Measurements from ENCODE around the gene DEAF1. TPM values are rescaled to one million over a fixed set of nuclear protein-coding genes. Genes with fewer than 3 reads are reported as not detected.

The DEAF1 gene
- total and polyA plus RNA-seq, 2 donors (not counting 1 experiment from before 2014, with no cell fraction given): 9.7 to 38.3 TPM

DNA sequence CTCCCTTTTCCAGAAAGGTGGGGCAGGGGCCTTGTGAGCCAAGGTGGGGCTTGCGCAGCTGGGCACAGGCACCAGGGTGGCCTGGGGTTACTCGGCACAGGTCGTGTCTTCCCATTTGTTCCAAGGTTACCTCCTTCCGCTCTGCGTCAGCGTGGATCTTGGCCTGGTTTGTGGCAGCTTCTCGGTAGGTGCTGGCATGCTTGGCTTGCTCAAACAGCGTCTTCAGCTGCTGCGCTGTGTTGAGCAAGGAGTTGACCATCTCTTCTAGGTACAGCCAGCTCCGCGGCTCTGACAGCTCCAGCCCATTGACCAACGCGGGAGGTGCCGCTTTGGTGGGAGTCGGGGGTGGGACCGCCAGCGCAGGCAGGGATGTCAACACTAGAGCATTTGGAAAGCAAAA, 20.6 kb downstream of the DEAF1 start:
- Histone ChIP-seq H4K20me1 (ENCODE audit: control insufficient read depth, extremely low read depth, insufficient read depth, low read length) (no peaks in the 10 kb centered on the region), H3K9me3 (ENCODE audit: control insufficient read depth, insufficient read depth, low read depth, low read length) (no peaks in the 10 kb centered on the region), H2AFZ (ENCODE audit: low read length) (no peak overlapping the region), H3K27ac (ENCODE audit: insufficient read depth, low read length) (no peak overlapping the region), H3K4me1 (ENCODE audit: control insufficient read depth, extremely low read depth, insufficient read depth, low read length) (no peaks in the 10 kb centered on the region), H3K36me3 (ENCODE audit: control insufficient read depth, insufficient read depth, low read length) (peaks cover 10% of the 10 kb centered on the region), H3K9ac (ENCODE audit: insufficient read depth, low read length) (no peak overlapping the region), H3K27me3 (ENCODE audit: control insufficient read depth, insufficient read depth, low read length) (no peaks in the 10 kb centered on the region), H3K4me3 (replicated peaks in 1 of 4; ENCODE audit: control extremely low read depth in 1 of 4, insufficient read depth in 1 of 4, low read depth in 3 of 4, low read length in 4 of 4) (no peak overlapping the region), H3K79me2 (ENCODE audit: control insufficient read depth, insufficient read depth, low read length) (no peaks in the 10 kb centered on the region), H3K4me2 (ENCODE audit: extremely low read depth, insufficient read depth, low read length) (no peak overlapping the region)
- no peak for TF ChIP-seq CTCF (conservative IDR thresholded peaks at IDR 0.05 in 1 of 2, IDR thresholded peaks at IDR 0.05 in 1 of 2; ENCODE audit: low read depth in 1 of 2, low read length in 2 of 2)
- TF ChIP-seq EZH2 (IDR thresholded peaks at IDR 0.05; ENCODE audit: low read length, missing control alignments): no peak
- no peak for DNase-seq (ENCODE audit: low read depth in 2 of 2)

- no peak overlapping the region for H3K4me3 ChIP-seq (replicated peaks in 1 of 4; ENCODE audit: control extremely low read depth in 1 of 4, insufficient read depth in 1 of 4, low read depth in 3 of 4, low read length in 4 of 4)
- no peak overlapping the region for H3K9ac ChIP-seq (ENCODE audit: insufficient read depth, low read length)
- no peaks in the 10 kb centered on the region for H3K27me3 ChIP-seq (ENCODE audit: control insufficient read depth, insufficient read depth, low read length)
- no peaks in the 10 kb centered on the region for H3K79me2 ChIP-seq (ENCODE audit: control insufficient read depth, insufficient read depth, low read length)
- no peak overlapping the region for H3K27ac ChIP-seq (ENCODE audit: insufficient read depth, low read length)
- H3K36me3 ChIP-seq (ENCODE audit: control insufficient read depth, insufficient read depth, low read length): peaks cover 9% of the 10 kb centered on the region
- H2AFZ ChIP-seq (ENCODE audit: low read length): no peak overlapping the region
- no peak for DNase-seq (ENCODE audit: low read depth in 2 of 2)
- TF ChIP-seq CTCF (conservative IDR thresholded peaks at IDR 0.05 in 1 of 2, IDR thresholded peaks at IDR 0.05 in 1 of 2; ENCODE audit: low read depth in 1 of 2, low read length in 2 of 2) (no peak), EZH2 (IDR thresholded peaks at IDR 0.05; ENCODE audit: low read length, missing control alignments) (no peak)
- no peaks in the 10 kb centered on the region for H4K20me1 ChIP-seq (ENCODE audit: control insufficient read depth, extremely low read depth, insufficient read depth, low read length)
- no peaks in the 10 kb centered on the region for H3K4me1 ChIP-seq (ENCODE audit: control insufficient read depth, extremely low read depth, insufficient read depth, low read length)
- no peaks in the 10 kb centered on the region for H3K9me3 ChIP-seq (ENCODE audit: control insufficient read depth, insufficient read depth, low read depth, low read length)
- no peak overlapping the region for H3K4me2 ChIP-seq (ENCODE audit: extremely low read depth, insufficient read depth, low read length)
These were observed 21.2 kb downstream of the DEAF1 start for GRCh38 chr11:673866-674265.

GRCh38 chr11:665704-666281, 29.2 kb downstream of the DEAF1 start:
- Histone ChIP-seq H4K20me1 (ENCODE audit: control insufficient read depth, extremely low read depth, insufficient read depth, low read length) (no peaks in the 10 kb centered on the region), H3K9me3 (ENCODE audit: control insufficient read depth, insufficient read depth, low read depth, low read length) (no peaks in the 10 kb centered on the region), H3K27ac (ENCODE audit: insufficient read depth, low read length) (peak overlapping the region; percentile 54), H3K36me3 (ENCODE audit: control insufficient read depth, insufficient read depth, low read length) (no peaks in the 10 kb centered on the region), H2AFZ (ENCODE audit: low read length) (no peak overlapping the region), H3K9ac (ENCODE audit: insufficient read depth, low read length) (no peak overlapping the region), H3K4me2 (ENCODE audit: extremely low read depth, insufficient read depth, low read length) (peak overlapping the region; percentile 2), H3K27me3 (ENCODE audit: control insufficient read depth, insufficient read depth, low read length) (no peaks in the 10 kb centered on the region), H3K4me3 (replicated peaks in 1 of 4; ENCODE audit: control extremely low read depth in 1 of 4, insufficient read depth in 1 of 4, low read depth in 3 of 4, low read length in 4 of 4) (no peak overlapping the region), H3K79me2 (ENCODE audit: control insufficient read depth, insufficient read depth, low read length) (peaks cover 3% of the 10 kb centered on the region), H3K4me1 (ENCODE audit: control insufficient read depth, extremely low read depth, insufficient read depth, low read length) (no peaks in the 10 kb centered on the region)
- TF ChIP-seq EZH2 (IDR thresholded peaks at IDR 0.05; ENCODE audit: low read length, missing control alignments): no peak
- no peak for TF ChIP-seq CTCF (conservative IDR thresholded peaks at IDR 0.05 in 1 of 2, IDR thresholded peaks at IDR 0.05 in 1 of 2; ENCODE audit: low read depth in 1 of 2, low read length in 2 of 2)
- peak; percentile 10 to 62 for DNase-seq (ENCODE audit: low read depth in 2 of 2)

Measured in fibroblast of lung (primary cell).